H1 (cell line): Measurements from ENCODE around the gene MRM1. TPM values are rescaled to one million over a fixed set of nuclear protein-coding genes. Genes with fewer than 3 reads are reported as not detected.

Experiments
- CTCF ChIA-PET: fragments of 300-600 bp; sonication (Branson Sonifier 250); formaldehyde crosslinking; loops from one replicate; lab custom pipeline; 2021; ENCODE audit not compliant: partially characterized antibody; lab: Charles Lee
- POLR2A ChIA-PET: fragments of 300-600 bp; sonication (Branson Sonifier 250); formaldehyde crosslinking; loops from one replicate; lab custom pipeline; 2021; ENCODE audit warnings: inconsistent platforms; ENCODE audit not compliant: partially characterized antibody; lab: Charles Lee
- DNase-seq, 2 experiments: peaks; one replicate each; pipeline versions ENCODE4 v3.0.0 to v3.0.0-alpha.2; 2010 to 2022; ENCODE audit warnings: low spot score in 2 of 2, low read depth in 1 of 2, mixed read lengths in 1 of 2
- FAIRE-seq: peaks from 2 replicates; lab custom pipeline; 2011; peaks lifted over from hg19 to GRCh38; lab: Jason Lieb, UNC
- H2AFZ ChIP-seq: 2 replicates; pipeline ENCODE4 v1.8.1; 2012; ENCODE audit warnings: low read length, inconsistent platforms
- H2AK5ac ChIP-seq: 2 replicates; pipeline ENCODE4 v1.6.1; 2013; ENCODE audit warnings: low read depth, low read length
- H2BK120ac ChIP-seq: replicated peaks from 2 replicates; pipeline ENCODE3; 2013; ENCODE audit warnings: low read depth, low read length, inconsistent platforms
- H2BK12ac ChIP-seq: 2 replicates; pipeline ENCODE4 v1.6.1; 2013; ENCODE audit warnings: low read depth, low read length
- H2BK15ac ChIP-seq: 2 replicates; pipeline ENCODE4 v1.6.1; 2013; ENCODE audit warnings: low read length
- H2BK20ac ChIP-seq: 2 replicates; pipeline ENCODE4 v1.6.1; 2013; ENCODE audit warnings: low read length
- H2BK5ac ChIP-seq: 2 replicates; pipeline ENCODE4 v1.6.1; 2013; ENCODE audit warnings: low read depth, low read length
- H3K14ac ChIP-seq: 2 replicates; pipeline ENCODE4 v1.6.1; 2013; ENCODE audit warnings: inconsistent platforms; ENCODE audit not compliant: insufficient read length
- H3K18ac ChIP-seq: 2 replicates; pipeline ENCODE4 v1.6.1; 2013; ENCODE audit warnings: low read length; ENCODE audit errors: extremely low read depth
- H3K23ac ChIP-seq: 2 replicates; pipeline ENCODE4 v1.6.1; 2013; ENCODE audit warnings: inconsistent platforms; ENCODE audit not compliant: insufficient read length
- H3K23me2 ChIP-seq: 2 replicates; pipeline ENCODE4 v1.6.1; 2013; ENCODE audit warnings: low read depth, low read length
- H3K27ac ChIP-seq: 2 replicates; pipeline ENCODE4 v1.6.1; 2011; ENCODE audit warnings: low read depth, low read length, inconsistent platforms
- H3K27me3 ChIP-seq, 4 experiments: replicated peaks in 1 of 4; 1 replicate in 1 of 4; 2 replicates in 3 of 4; pipeline versions ENCODE4 v1.6.1 to v1.8.1; 2011 to 2013; ENCODE audit warnings: low read length in 3 of 4, mild to moderate bottlenecking in 3 of 4, inconsistent platforms in 2 of 4, mixed read lengths in 2 of 4, moderate library complexity in 1 of 4; ENCODE audit not compliant: control insufficient read depth in 3 of 4, insufficient read depth in 3 of 4; ENCODE audit errors: extremely low read depth in 1 of 4
- H3K36me3 ChIP-seq, 4 experiments: 2 replicates each; pipeline versions ENCODE4 v1.6.1 to v1.8.1; 2011 to 2013; ENCODE audit warnings: mild to moderate bottlenecking in 4 of 4, low read length in 3 of 4, moderate library complexity in 2 of 4, control low read depth in 1 of 4, inconsistent platforms in 1 of 4; ENCODE audit not compliant: insufficient read depth in 4 of 4, control insufficient read depth in 2 of 4
- H3K4ac ChIP-seq: replicated peaks from 2 replicates; pipeline ENCODE3; 2013; ENCODE audit warnings: low read length, low read depth, mixed read lengths, inconsistent platforms; ENCODE audit not compliant: insufficient read length
- H3K4me1 ChIP-seq, 4 experiments: replicated peaks in 1 of 4; 1 replicate in 1 of 4; 2 replicates in 3 of 4; pipeline versions ENCODE4 v1.6.1 to v1.8.1; 2011 to 2013; ENCODE audit warnings: low read length in 3 of 4, inconsistent platforms in 2 of 4, mixed read lengths in 1 of 4; ENCODE audit not compliant: insufficient read depth in 4 of 4, control insufficient read depth in 3 of 4
- H3K4me2 ChIP-seq, 2 experiments: 2 replicates each; pipeline versions ENCODE4 v1.6.1 to v1.8.1; 2011 to 2013; ENCODE audit warnings: low read depth in 2 of 2, low read length in 2 of 2, control low read depth in 1 of 2, inconsistent platforms in 1 of 2, mild to moderate bottlenecking in 1 of 2; ENCODE audit not compliant: insufficient read depth in 1 of 2
- H3K4me3 ChIP-seq, 4 experiments: fragments of 200-600, 300-600 bp in 1 of 4; sonication (generic), shearing (Covaris generic), sonication (Bioruptor Twin) in 1 of 4; 2 replicates each; pipeline versions ENCODE4 v1.5.1 to v1.8.1; 2011 to 2016; ENCODE audit warnings: low read length in 4 of 4, low read depth in 3 of 4, control low read depth in 2 of 4, inconsistent platforms in 2 of 4, mild to moderate bottlenecking in 2 of 4, mixed read lengths in 1 of 4, moderate library complexity in 1 of 4; ENCODE audit not compliant: insufficient read depth in 2 of 4; ENCODE audit errors: extremely low read depth in 1 of 4
- H3K56ac ChIP-seq: replicated peaks from 2 replicates; pipeline ENCODE3; 2013; ENCODE audit warnings: low read depth, mild to moderate bottlenecking, mixed read lengths, low read length, inconsistent platforms; ENCODE audit not compliant: insufficient read length
- H3K79me1 ChIP-seq: 2 replicates; pipeline ENCODE4 v1.6.1; 2013; ENCODE audit warnings: low read depth, low read length, control low read depth
- H3K79me2 ChIP-seq, 2 experiments: 2 replicates each; pipeline versions ENCODE4 v1.6.1 to v1.8.1; 2012 to 2013; ENCODE audit warnings: low read length in 2 of 2, mild to moderate bottlenecking in 2 of 2, inconsistent platforms in 1 of 2; ENCODE audit not compliant: insufficient read depth in 2 of 2, control insufficient read depth in 1 of 2
- H3K9ac ChIP-seq, 4 experiments: replicated peaks in 1 of 4; 1 replicate in 1 of 4; 2 replicates in 3 of 4; pipeline versions ENCODE4 v1.6.1 to v1.8.1; 2011 to 2013; ENCODE audit warnings: low read depth in 3 of 4, low read length in 3 of 4, control low read depth in 2 of 4, mild to moderate bottlenecking in 2 of 4, moderate library complexity in 2 of 4, inconsistent platforms in 1 of 4; ENCODE audit errors: extremely low read depth in 1 of 4
- H3K9me3 ChIP-seq, 2 experiments: 2 replicates each; pipeline versions ENCODE4 v1.6.1 to v1.8.1; 2012 to 2013; ENCODE audit warnings: mild to moderate bottlenecking in 2 of 2, moderate library complexity in 2 of 2, control low read depth in 1 of 2, inconsistent platforms in 1 of 2, low read depth in 1 of 2, low read length in 1 of 2, mixed read lengths in 1 of 2; ENCODE audit not compliant: insufficient read depth in 2 of 2
- H4K20me1 ChIP-seq, 2 experiments: replicated peaks in 1 of 2; 2 replicates each; pipeline versions ENCODE3 to v1.8.1; 2011 to 2013; ENCODE audit warnings: inconsistent platforms in 2 of 2, low read length in 2 of 2, mild to moderate bottlenecking in 1 of 2; ENCODE audit not compliant: insufficient read depth in 2 of 2, control insufficient read depth in 1 of 2
- H4K5ac ChIP-seq: 2 replicates; pipeline ENCODE4 v1.6.1; 2013; ENCODE audit warnings: low read length, low read depth, mixed read lengths, inconsistent platforms; ENCODE audit not compliant: insufficient read length
- H4K8ac ChIP-seq: 2 replicates; pipeline ENCODE4 v1.8.0; 2013; ENCODE audit warnings: mild to moderate bottlenecking, moderate library complexity, low read length, inconsistent platforms; ENCODE audit not compliant: insufficient read depth; ENCODE audit errors: extremely low read depth
- H4K91ac ChIP-seq: replicated peaks from 2 replicates; pipeline ENCODE3; 2013; ENCODE audit warnings: low read length, mixed read lengths, inconsistent platforms; ENCODE audit not compliant: insufficient read length
- BCL11A ChIP-seq, 2 experiments: IDR thresholded peaks; one replicate each; pipeline ENCODE4 v1.6.1; 2011; ENCODE audit warnings: low read depth in 2 of 2, low read length in 2 of 2, mild to moderate bottlenecking in 2 of 2
- CHD2 ChIP-seq: IDR thresholded peaks from 2 replicates; pipeline ENCODE4 v1.6.1; 2012; ENCODE audit warnings: low read length, improper control_type of control experiment
- EZH2 ChIP-seq: fragments of 200-600 bp; sonication (generic); IDR thresholded peaks from 2 replicates; pipeline ENCODE4 v1.7.1; 2012; ENCODE audit warnings: low read depth, mild to moderate bottlenecking, moderate library complexity, low read length, inconsistent platforms; ENCODE audit not compliant: severe bottlenecking
- GABPA ChIP-seq: IDR thresholded peaks from 2 replicates; pipeline ENCODE4 v1.6.1; 2011; ENCODE audit warnings: mild to moderate bottlenecking, low read length, moderate library complexity, borderline replicate concordance; ENCODE audit not compliant: insufficient read depth
- MAFK ChIP-seq: IDR thresholded peaks from 2 replicates; pipeline ENCODE4 v1.6.1; 2012; ENCODE audit warnings: low read depth, mild to moderate bottlenecking, improper control_type of control experiment, low read length
- RFX5 ChIP-seq: IDR thresholded peaks from 2 replicates; pipeline ENCODE4 v1.6.1; 2011; ENCODE audit warnings: low read depth, low read length, improper control_type of control experiment, borderline replicate concordance
- SIX5 ChIP-seq: IDR thresholded peaks from 2 replicates; pipeline ENCODE4 v1.6.1; 2011; ENCODE audit warnings: mild to moderate bottlenecking, low read depth, low read length
- SP2 ChIP-seq: IDR thresholded peaks from 2 replicates; pipeline ENCODE4 v1.6.1; 2012; ENCODE audit warnings: mild to moderate bottlenecking, low read length, inconsistent platforms
- SUZ12 ChIP-seq: fragments of 200-600 bp; sonication (generic); IDR thresholded peaks from 2 replicates; pipeline ENCODE4 v1.6.1; 2012; ENCODE audit warnings: mild to moderate bottlenecking, inconsistent platforms, low read length, moderate library complexity, mixed read lengths
- WGBS, 2 experiments: shearing (Covaris generic) in 1 of 2; methylation state at CpG; one replicate each; pipeline versions ENCODE4 v1.1.6 to v1.1.7; 2013 to 2015; ENCODE audit warnings: low lambda C conversion rate in 2 of 2, mixed read lengths in 2 of 2, inconsistent platforms in 1 of 2, low coverage in 1 of 2, missing lambda C conversion rate in 1 of 2; ENCODE audit not compliant: insufficient replicate concordance in 2 of 2, insufficient coverage in 1 of 2, insufficient read length in 1 of 2; ENCODE audit errors: extremely low coverage in 1 of 2, missing lambda C conversion rate in 1 of 2; 5-methylcytosine and 5-hydroxymethylcytosine counted together
- polyA plus RNA-seq, 7 experiments: library from polyadenylated mRNA; depleted of rRNA in 3 of 7; stranded (reverse) in 5 of 7; unstranded in 2 of 7; fragments of >200 nt in 5 of 7; fragments of 200-250 nt in 2 of 7; gene quantifications; 1 replicate in 5 of 7; 2 replicates in 1 of 7; 4 replicates in 1 of 7; pipeline versions ENCODE4 v1.2.1 to v1.2.3, GENCODE V29; 2011 to 2013; ENCODE audit warnings: missing spikeins in 2 of 7, mixed read lengths in 2 of 7
- total RNA-seq: library from RNA; stranded (reverse); fragmentation: NEBNext Ultra II Directional; extraction: Animal tissue kit (Norgen Biotek cat#: 25700); gene quantifications from 2 replicates; pipeline ENCODE4 v1.2.1, GENCODE V29; 2021
- TF ChIP-seq, protein P1 (sequence below), 3 experiments: IDR thresholded peaks; 1 replicate in 2 of 3; 2 replicates in 1 of 3; pipeline versions ENCODE4 v1.5.1 to v1.6.1; 2011; ENCODE audit warnings: low read length in 3 of 3, mild to moderate bottlenecking in 3 of 3, inconsistent platforms in 2 of 3, low read depth in 1 of 3, moderate library complexity in 1 of 3; ENCODE audit not compliant: insufficient read depth in 1 of 3; ENCODE audit errors: control extremely low read depth in 1 of 3

The MRM1 gene
- total and polyA plus RNA-seq, 2 of the 8 experiments (the other 6 are each of a cell fraction or from before 2014, with no cell fraction given) = 9.9 to 11.2 TPM

DNA sequence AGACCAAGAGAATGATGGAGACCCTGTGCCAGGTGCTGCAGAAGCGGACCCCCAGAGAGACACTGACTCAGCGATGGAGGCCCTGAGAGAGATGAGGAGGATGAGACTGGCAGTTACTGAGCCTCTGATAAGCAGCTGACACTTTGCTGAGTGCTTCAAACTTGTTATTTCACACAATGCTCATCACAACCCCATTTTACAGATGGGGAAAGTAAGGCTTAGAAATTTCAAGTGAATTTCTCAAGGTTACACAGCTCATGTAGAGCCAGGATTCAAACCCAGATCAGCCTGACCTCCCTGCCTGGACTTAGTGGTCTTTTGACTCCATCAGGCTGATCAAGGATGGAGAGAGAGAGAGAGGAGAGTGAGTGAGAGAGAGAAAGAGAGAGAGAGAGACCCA lies 27.2 kb downstream of the MRM1 start:
- H3K27ac ChIP-seq = no peak overlapping the region
- H3K9me3 ChIP-seq = no peaks in the 10 kb centered on the region
- H3K56ac ChIP-seq = no peak overlapping the region
- H2AFZ ChIP-seq = no peak overlapping the region
- no peak overlapping the region for H3K14ac ChIP-seq
- H3K9ac ChIP-seq = no peak overlapping the region
- H2BK20ac ChIP-seq = no peak overlapping the region
- peaks cover 0 to 1% of the 10 kb centered on the region in 2 experiments for H4K20me1 ChIP-seq
- POLR2A ChIA-PET = no interaction called here
- no peak overlapping the region for H4K8ac ChIP-seq
- no peaks in the 10 kb centered on the region; the same call in 1 of the 2 replicates for H3K79me1 ChIP-seq
- no peak overlapping the region for H3K4ac ChIP-seq
- CTCF ChIA-PET = interaction anchor here (0.7 to 9.5 kb wide), 32 partner anchors 8 to 611 kb away, joined by 3 to 122 read pairs (median 4); partner anchors contain the start of gene MRM1
- peaks cover under 1 to 22% (median 10%) of the 10 kb centered on the region in 4 experiments; a peak in 6 of 7 replicates for H3K4me1 ChIP-seq
- H3K27me3 ChIP-seq = no peaks in the 10 kb centered on the region; a peak in 1 of 7 replicates
- H3K79me2 ChIP-seq = no peaks in the 10 kb centered on the region
- H2BK5ac ChIP-seq = no peak overlapping the region
- no peak overlapping the region for H3K23ac ChIP-seq
- H2BK15ac ChIP-seq = 0 out of 2 replicates have a peak overlapping the region, but pooled peaks have one; percentile 16
- no peak overlapping the region for H4K91ac ChIP-seq
- no peak overlapping the region for H2AK5ac ChIP-seq
- DNase-seq = no peak
- no peak overlapping the region for H2BK12ac ChIP-seq
- FAIRE-seq = no peak
- H3K18ac ChIP-seq = no peak overlapping the region
- TF ChIP-seq BCL11A (IDR thresholded peaks at IDR 0.05; ENCODE audit: low read depth in 2 of 2, low read length in 2 of 2) (no peak), RFX5 (no peak), EZH2 (no peak), GABPA (no peak), CHD2 (no peak), SUZ12 (no peak), SP2 (no peak), MAFK (no peak), SIX5 (no peak)
- TF ChIP-seq, protein P1, sequence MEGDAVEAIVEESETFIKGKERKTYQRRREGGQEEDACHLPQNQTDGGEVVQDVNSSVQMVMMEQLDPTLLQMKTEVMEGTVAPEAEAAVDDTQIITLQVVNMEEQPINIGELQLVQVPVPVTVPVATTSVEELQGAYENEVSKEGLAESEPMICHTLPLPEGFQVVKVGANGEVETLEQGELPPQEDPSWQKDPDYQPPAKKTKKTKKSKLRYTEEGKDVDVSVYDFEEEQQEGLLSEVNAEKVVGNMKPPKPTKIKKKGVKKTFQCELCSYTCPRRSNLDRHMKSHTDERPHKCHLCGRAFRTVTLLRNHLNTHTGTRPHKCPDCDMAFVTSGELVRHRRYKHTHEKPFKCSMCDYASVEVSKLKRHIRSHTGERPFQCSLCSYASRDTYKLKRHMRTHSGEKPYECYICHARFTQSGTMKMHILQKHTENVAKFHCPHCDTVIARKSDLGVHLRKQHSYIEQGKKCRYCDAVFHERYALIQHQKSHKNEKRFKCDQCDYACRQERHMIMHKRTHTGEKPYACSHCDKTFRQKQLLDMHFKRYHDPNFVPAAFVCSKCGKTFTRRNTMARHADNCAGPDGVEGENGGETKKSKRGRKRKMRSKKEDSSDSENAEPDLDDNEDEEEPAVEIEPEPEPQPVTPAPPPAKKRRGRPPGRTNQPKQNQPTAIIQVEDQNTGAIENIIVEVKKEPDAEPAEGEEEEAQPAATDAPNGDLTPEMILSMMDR (IDR thresholded peaks at IDR 0.05; ENCODE audit: control extremely low read depth in 1 of 3, insufficient read depth in 1 of 3, low read depth in 1 of 3, low read length in 3 of 3) = no peak
- no peak overlapping the region for H4K5ac ChIP-seq
- no peaks in the 10 kb centered on the region for H3K36me3 ChIP-seq
- H3K4me3 ChIP-seq = no peak overlapping the region
- H3K23me2 ChIP-seq = no peaks in the 10 kb centered on the region; the same call in 1 of the 2 replicates
- H3K4me2 ChIP-seq = no peak overlapping the region
- no peak overlapping the region for H2BK120ac ChIP-seq
- 97% methylated on average over 2 of the region's 2 CpGs; no CpG with 5 or more reads in 1 of the 2 experiments for WGBS, 2 experiments
